ENCODE measurements around the gene RBMS1.

- TF ChIP-seq CTCF (conservative IDR thresholded peaks at IDR 0.05; ENCODE audit: low read length): no peak
- no peak for TF ChIP-seq EZH2phosphoT487 (IDR thresholded peaks at IDR 0.05; ENCODE audit: borderline replicate concordance)
Observed at GRCh38 chr2:160492401-160493226, 993 bp downstream of the RBMS1 start.
